OCI-LY1 (cell line): ENCODE results near the gene TCP10L.

Experiments used
- H2AFZ ChIP-seq: fragments of 200-600 bp; sonication (generic), shearing (Covaris generic); 2 replicates; pipeline ENCODE4 v1.6.0; 2014; ENCODE audit warnings: antibody characterized with exemption, mild to moderate bottlenecking, low read length
- H3F3A ChIP-seq: fragments of 200-600 bp; sonication (generic), shearing (Covaris generic); 2 replicates; pipeline ENCODE4 v1.6.0; 2014; ENCODE audit warnings: mild to moderate bottlenecking, antibody characterized with exemption, low read length, moderate library complexity; ENCODE audit not compliant: insufficient read depth
- H3K27ac ChIP-seq: fragments of 200-600 bp; sonication (generic); 2 replicates; pipeline ENCODE4 v1.5.1; 2014; ENCODE audit warnings: low read length, mixed run types, mild to moderate bottlenecking, low read depth; ENCODE audit not compliant: poor library complexity, severe bottlenecking
- H3K27me3 ChIP-seq: fragments of 200-600 bp; sonication (generic); 2 replicates; pipeline ENCODE4 v1.6.0; 2014; ENCODE audit warnings: antibody characterized with exemption, mild to moderate bottlenecking, low read length, moderate library complexity; ENCODE audit not compliant: insufficient read depth
- H3K36me3 ChIP-seq: fragments of 200-600 bp; sonication (generic); 2 replicates; pipeline ENCODE4 v1.6.1; 2014; ENCODE audit warnings: mild to moderate bottlenecking, antibody characterized with exemption, low read length, moderate library complexity, mixed read lengths; ENCODE audit not compliant: insufficient read depth
- H3K4me1 ChIP-seq: fragments of 200-600 bp; sonication (generic); 2 replicates; pipeline ENCODE4 v1.5.1; 2014; ENCODE audit warnings: mild to moderate bottlenecking, low read length, moderate library complexity; ENCODE audit not compliant: insufficient read depth, severe bottlenecking
- H3K4me2 ChIP-seq: fragments of 200-600 bp; sonication (generic), shearing (Covaris generic); 2 replicates; pipeline ENCODE4 v1.6.1; 2014; ENCODE audit warnings: low read length
- H3K4me3 ChIP-seq: fragments of 200-600 bp; sonication (generic); 2 replicates; pipeline ENCODE4 v1.5.1; 2014; ENCODE audit warnings: low read length, low read depth, mild to moderate bottlenecking, mixed read lengths; ENCODE audit not compliant: poor library complexity, severe bottlenecking
- H3K79me2 ChIP-seq: fragments of 200-600 bp; shearing (Covaris generic); 2 replicates; pipeline ENCODE4 v1.6.1; 2016; ENCODE audit warnings: mixed run types, low read length, mixed read lengths; ENCODE audit not compliant: insufficient read depth
- H3K9ac ChIP-seq: fragments of 200-600 bp; sonication (generic), shearing (Covaris generic); 2 replicates; pipeline ENCODE4 v1.6.1; 2014; ENCODE audit warnings: mild to moderate bottlenecking, low read length, mixed read lengths
- H3K9me2 ChIP-seq: fragments of 200-600 bp; sonication (generic), shearing (Covaris generic); 2 replicates; pipeline ENCODE4 v1.6.1; 2014; ENCODE audit warnings: low read depth, mild to moderate bottlenecking, low read length, mixed read lengths
- H3K9me3 ChIP-seq: fragments of 200-600 bp; shearing (Covaris generic); 2 replicates; pipeline ENCODE4 v1.6.1; 2014; ENCODE audit warnings: low read length, mixed read lengths
- H4K20me1 ChIP-seq: fragments of 200-600 bp; sonication (generic), shearing (Covaris generic); 2 replicates; pipeline ENCODE4 v1.6.0; 2016; ENCODE audit warnings: mild to moderate bottlenecking, low read length; ENCODE audit not compliant: insufficient read depth
- CTCF ChIP-seq: fragments of 200-600 bp; sonication (generic), shearing (Covaris generic); IDR thresholded peaks from 2 replicates; pipeline ENCODE4 v1.5.1; 2017; ENCODE audit warnings: mild to moderate bottlenecking, antibody characterized with exemption, low read length, moderate library complexity, mixed read lengths
- EZH2 ChIP-seq: fragments of 200-600 bp; sonication (generic), shearing (Covaris generic); IDR thresholded peaks from 2 replicates; pipeline ENCODE4 v1.8.0; 2017; ENCODE audit warnings: borderline replicate concordance, mixed run types, mild to moderate bottlenecking, antibody characterized with exemption, low read length, moderate library complexity, mixed read lengths

The TCP10L gene

GRCh38 chr21:32529679-32530078 is 55.6 kb downstream of the TCP10L start:
- no peak overlapping the region for H3K27ac ChIP-seq
- TF ChIP-seq CTCF (no peak), EZH2 (no peak)
- no peaks in the 10 kb centered on the region for H3K9me2 ChIP-seq
- H3K4me2 ChIP-seq: no peak overlapping the region
- H3K9me3 ChIP-seq: no peaks in the 10 kb centered on the region
- H3K36me3 ChIP-seq: no peaks in the 10 kb centered on the region
- H3K79me2 ChIP-seq: no peaks in the 10 kb centered on the region
- H3K4me1 ChIP-seq: no peaks in the 10 kb centered on the region
- H3F3A ChIP-seq: no peaks in the 10 kb centered on the region
- H3K4me3 ChIP-seq: no peak overlapping the region
- no peak overlapping the region for H3K9ac ChIP-seq
- no peaks in the 10 kb centered on the region for H4K20me1 ChIP-seq
- H2AFZ ChIP-seq: no peak overlapping the region
- no peaks in the 10 kb centered on the region for H3K27me3 ChIP-seq

GRCh38 chr21:32525282-32525681 is 60.0 kb downstream of the TCP10L start:
- H3F3A ChIP-seq: no peaks in the 10 kb centered on the region
- H3K9ac ChIP-seq: no peak overlapping the region
- H3K27me3 ChIP-seq: no peaks in the 10 kb centered on the region; the same call in 1 of the 2 replicates
- no peak overlapping the region for H3K4me2 ChIP-seq
- no peak overlapping the region for H3K4me3 ChIP-seq
- no peak overlapping the region for H3K27ac ChIP-seq
- H3K79me2 ChIP-seq: no peaks in the 10 kb centered on the region
- H3K4me1 ChIP-seq: no peaks in the 10 kb centered on the region
- no peak overlapping the region for H2AFZ ChIP-seq
- H4K20me1 ChIP-seq: no peaks in the 10 kb centered on the region
- no peaks in the 10 kb centered on the region for H3K9me3 ChIP-seq
- TF ChIP-seq CTCF (no peak), EZH2 (no peak)
- no peaks in the 10 kb centered on the region for H3K36me3 ChIP-seq
- H3K9me2 ChIP-seq: no peaks in the 10 kb centered on the region

- Histone ChIP-seq H3K9me3 (no peaks in the 10 kb centered on the region), H3K27ac (no peak overlapping the region), H3K27me3 (no peaks in the 10 kb centered on the region; the same call in 1 of the 2 replicates), H3K4me3 (no peak overlapping the region), H3F3A (no peaks in the 10 kb centered on the region), H2AFZ (no peak overlapping the region), H3K4me1 (no peaks in the 10 kb centered on the region), H3K79me2 (no peaks in the 10 kb centered on the region), H4K20me1 (no peaks in the 10 kb centered on the region), H3K9ac (no peak overlapping the region), H3K36me3 (no peaks in the 10 kb centered on the region), H3K4me2 (no peak overlapping the region), H3K9me2 (no peaks in the 10 kb centered on the region)
- TF ChIP-seq EZH2 (no peak), CTCF (no peak)
Observed at GRCh38 chr21:32523988-32524719, 61.2 kb downstream of the TCP10L start.
